GM18502 (cell line): ENCODE measurements around the gene DNAH3.
"Not testable (repeated sequence)": the region's sequence is repeated elsewhere in the genome, so short reads cannot be mapped to it uniquely, and the experiment has no call there.

Experiments
- ATAC-seq: cut with Tn5 transposase; IDR thresholded peaks from one replicate; pipeline ENCODE4 v1.9.1; 2021; ENCODE audit warnings: mild to moderate bottlenecking; ENCODE audit not compliant: unreplicated experiment, poor library complexity

Gene DNAH3

DNA sequence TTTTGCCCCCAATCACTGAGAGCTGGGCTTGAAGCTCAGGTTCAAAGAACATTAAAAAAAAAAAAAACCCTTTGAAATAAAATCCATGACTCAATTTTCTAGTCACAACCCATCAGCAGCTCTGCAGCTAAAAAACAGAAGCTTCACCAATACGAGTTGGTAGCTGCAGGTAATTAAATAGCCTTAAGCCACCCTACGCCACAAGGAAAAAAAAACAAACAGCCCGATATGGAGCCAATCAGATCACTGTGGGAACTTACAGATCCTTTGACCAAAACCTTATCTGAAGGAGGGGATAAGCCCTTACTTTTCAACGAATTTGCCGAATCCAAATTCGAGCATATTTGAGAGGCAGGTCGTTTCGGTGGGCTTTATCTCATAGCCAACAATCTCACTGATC lies 69.3 kb downstream of the DNAH3 start:
- no peak for ATAC-seq

GRCh38 chr16:21078563-21078962 lies 72.1 kb downstream of the DNAH3 start:
- ATAC-seq: no peak

GRCh38 chr16:21076186-21076883 lies 74.3 kb downstream of the DNAH3 start:
- no peak for ATAC-seq

GRCh38 chr16:21075252-21075651 lies 75.4 kb downstream of the DNAH3 start:
- ATAC-seq: no peak

DNA sequence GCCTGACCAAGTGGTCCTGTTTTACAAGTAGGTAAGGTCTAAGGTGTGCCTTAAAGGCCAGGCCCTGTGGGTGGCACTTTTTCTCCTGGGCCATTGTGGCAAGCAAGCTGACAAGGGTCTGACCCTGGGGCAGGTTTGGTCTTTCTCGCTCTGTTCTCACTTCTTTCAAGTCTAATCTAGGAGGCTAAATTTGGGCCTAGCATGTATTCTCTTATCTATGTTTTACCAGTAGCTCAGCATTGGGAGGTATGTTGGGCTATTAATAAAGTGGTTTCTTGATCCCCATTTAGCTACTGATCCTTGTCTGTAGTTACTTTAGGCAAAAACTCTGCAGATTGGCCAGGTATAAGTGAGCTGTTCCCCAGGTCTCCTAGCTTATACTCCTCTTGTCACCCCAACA lies 77.7 kb downstream of the DNAH3 start:
- no peak for ATAC-seq

DNA sequence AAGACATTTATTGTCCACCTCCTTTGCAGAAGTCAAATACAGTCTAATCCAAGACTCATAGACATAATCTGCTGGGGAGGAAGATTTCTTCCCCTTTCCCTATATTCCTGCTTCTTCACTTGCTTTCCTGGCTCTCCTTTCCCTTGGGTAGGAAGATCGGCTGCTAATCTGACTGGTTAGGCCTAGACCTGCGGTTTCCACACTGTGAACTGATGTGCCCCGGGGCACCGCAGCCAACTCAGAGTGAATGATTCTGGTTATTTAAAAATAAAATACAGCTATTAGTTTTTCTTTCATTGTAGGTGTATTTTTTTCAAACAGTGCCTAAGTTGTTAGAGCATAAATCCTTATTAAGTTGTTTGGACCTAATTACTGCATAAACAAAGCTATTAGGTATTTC lies 78.9 kb downstream of the DNAH3 start:
- no peak for ATAC-seq

- ATAC-seq: no peak
Observed at GRCh38 chr16:21070564-21070963, 80.1 kb downstream of the DNAH3 start.

DNA sequence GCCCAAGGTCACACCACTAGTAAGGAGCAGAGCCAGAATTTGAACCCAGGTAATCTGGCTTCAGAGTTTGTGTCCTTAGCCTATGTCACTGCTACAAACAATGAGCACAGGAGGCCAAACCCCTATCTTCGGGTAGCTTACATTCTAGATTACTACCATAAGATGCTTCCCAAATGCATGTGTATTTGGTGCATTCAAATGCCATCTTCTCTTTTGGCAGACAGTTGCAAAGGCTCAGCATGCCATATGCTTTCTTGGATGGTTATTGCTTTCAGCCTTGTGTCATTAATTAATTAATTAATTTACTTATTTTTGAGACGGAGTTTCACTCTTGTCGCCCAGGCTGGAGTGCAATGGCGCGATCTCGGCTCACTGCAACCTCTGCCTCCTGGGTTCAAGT lies 80.7 kb downstream of the DNAH3 start:
- ATAC-seq: no peak

GRCh38 chr16:21064203-21064602 lies 86.4 kb downstream of the DNAH3 start:
- no peak for ATAC-seq

DNA sequence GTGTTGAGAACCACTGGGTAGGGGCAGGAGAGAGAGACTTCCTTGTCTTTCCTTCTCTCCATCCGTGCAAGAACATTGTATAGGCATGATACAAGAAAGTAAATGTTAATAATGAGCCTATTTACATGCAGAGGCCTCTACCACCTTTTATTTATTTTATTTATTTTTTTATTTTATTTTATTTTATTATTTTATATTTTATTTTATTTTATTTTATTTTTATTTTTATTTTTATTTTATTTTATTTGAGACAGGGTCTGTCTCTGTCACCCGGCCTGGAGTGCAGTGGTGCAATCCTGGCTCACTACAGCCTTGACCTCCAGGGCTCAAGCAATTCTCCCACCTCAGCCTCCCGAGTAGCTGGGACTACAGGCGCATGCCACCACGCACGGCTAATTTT lies 87.3 kb downstream of the DNAH3 start:
- not testable (repeated sequence) for ATAC-seq

- ATAC-seq: no peak
Observed at GRCh38 chr16:21060027-21060510, 90.6 kb downstream of the DNAH3 start.

DNA sequence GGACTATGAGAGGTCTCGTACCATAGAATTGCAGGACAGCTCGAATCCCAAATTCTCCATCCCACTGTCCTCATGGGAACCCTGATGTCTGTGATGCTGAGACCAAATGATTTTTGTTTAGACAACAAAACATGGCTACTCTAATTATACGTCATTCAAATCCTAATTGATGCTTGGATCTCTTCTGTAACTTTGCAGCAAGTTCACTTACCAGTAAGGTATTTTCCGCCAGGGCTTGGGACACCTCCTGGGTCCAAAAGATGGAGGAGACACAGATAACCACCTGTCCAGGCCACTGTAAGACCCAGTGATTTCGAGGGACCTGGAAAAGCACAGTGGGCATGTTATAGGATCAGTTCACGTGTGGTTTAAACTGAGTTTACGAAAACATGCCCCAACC lies 92.8 kb downstream of the DNAH3 start:
- ATAC-seq: no peak

DNA sequence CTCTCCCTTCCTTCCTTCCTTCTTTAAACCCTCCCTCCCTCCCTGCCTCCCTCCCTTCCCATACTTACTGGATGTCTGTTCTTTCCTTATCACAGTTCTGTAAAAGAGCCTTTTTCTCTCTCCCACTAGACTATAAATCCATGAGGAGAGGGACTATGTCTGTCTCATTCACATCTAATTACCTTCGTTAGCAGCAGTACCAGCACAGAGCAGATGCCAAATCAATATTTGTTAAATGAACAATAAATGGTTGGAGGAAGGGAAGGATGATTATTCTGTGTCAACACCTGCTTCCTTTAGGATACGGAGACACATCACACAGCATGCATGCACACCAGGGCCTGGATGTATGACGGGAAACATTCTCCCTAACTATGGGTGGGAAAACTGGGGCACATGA lies 94.2 kb downstream of the DNAH3 start:
- no peak for ATAC-seq

GRCh38 chr16:21055738-21056137 lies 94.9 kb downstream of the DNAH3 start:
- ATAC-seq: not testable (repeated sequence)

DNA sequence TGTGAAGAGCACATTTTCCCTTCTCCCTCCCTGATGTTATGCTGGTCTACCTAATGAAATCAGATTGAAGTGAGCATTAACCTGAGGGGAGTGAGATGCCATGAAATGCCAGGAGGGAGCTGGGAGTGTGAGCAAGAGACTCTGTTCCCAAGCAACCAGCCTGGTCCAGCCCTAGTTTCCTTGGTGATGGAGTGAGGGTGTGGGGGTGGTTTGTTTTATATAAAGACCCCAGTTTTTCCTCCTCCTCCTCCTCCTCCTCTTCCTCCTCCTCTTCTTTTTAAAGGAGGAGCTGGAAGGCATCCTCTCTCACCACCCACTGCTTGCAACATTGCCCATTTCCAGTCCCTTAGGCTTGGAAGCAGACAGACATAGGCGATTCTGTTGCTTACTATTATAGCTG lies 97.1 kb downstream of the DNAH3 start:
- no peak for ATAC-seq

GRCh38 chr16:21048091-21048912 lies 102.3 kb downstream of the DNAH3 start:
- not testable (repeated sequence) for ATAC-seq

DNA sequence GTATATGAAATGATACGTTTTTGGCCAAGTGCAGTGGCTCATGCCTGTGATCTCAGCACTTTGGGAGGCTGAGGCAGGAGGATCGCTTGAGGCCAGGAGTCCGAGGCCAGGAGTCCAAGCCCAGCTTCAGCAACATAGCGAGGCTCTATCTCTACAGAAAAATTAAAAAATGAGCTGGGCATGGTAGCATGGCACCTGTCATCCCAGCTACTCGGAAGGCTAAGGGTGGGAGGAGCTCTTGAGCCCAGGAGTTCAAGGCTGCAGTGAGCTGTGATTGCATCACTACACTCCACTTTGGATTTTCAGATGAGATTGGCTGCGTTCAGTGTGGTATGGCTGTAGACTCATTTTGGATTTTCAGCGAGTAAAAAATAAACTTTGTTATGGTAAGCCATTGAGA lies 112.4 kb downstream of the DNAH3 start:
- ATAC-seq: no peak

DNA sequence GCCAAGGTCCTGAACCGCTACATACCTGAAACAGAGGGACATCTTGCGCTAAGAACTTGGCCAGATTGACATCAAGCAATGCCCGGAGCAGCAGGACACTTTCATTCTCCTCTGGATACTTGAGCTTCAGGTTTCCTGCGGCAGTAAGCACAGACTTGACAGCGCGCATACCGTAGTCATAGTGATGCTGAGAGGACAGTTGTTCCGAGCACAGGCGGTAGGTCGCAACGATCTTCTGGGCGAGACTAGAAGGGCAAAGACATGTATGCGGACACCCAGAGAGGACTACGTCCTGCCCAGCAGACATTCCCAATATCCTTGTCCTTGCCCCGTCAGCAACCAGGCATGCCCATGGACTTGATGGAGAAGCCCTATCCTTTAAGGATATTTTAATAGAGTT lies 112.9 kb downstream of the DNAH3 start:
- no peak for ATAC-seq

GRCh38 chr16:21037168-21037567 lies 113.5 kb downstream of the DNAH3 start:
- no peak for ATAC-seq

DNA sequence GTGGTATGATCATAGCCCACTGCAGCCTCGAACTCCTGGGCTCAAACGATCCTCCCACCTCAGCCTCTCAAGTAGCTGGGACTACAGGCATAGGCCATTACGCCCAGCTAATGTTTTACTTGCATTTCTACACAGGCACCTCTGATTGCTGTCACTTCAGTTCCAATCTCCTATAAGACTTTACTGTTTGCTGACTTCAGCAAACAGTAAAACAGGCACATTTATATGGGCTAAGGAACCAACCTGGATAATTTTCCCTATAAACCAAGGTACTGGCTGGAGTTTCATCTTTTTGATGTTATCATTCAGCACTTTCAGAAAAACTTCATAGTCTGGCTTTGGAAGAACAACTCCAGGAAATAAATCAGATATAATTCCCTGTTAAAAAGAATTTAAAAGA lies 114.2 kb downstream of the DNAH3 start:
- no peak for ATAC-seq

GRCh38 chr16:21033704-21034103 lies 116.9 kb downstream of the DNAH3 start:
- ATAC-seq: no peak

GRCh38 chr16:21033264-21033663 lies 117.4 kb downstream of the DNAH3 start:
- ATAC-seq: no peak
